Nephron (organoid): ENCODE measurements around the gene OPN1MW2.
"Not testable (repeated sequence)": the region's sequence is repeated elsewhere in the genome, so short reads cannot be mapped to it uniquely, and the experiment has no call there.

Source experiments
- H3K27ac Mint-ChIP-seq, 3 experiments: 2 replicates each; pipeline ENCODE4 v1.8.0; 2020; ENCODE audit warnings: mixed read lengths in 3 of 3, mild to moderate bottlenecking in 2 of 3, moderate library complexity in 1 of 3
- H3K27me3 Mint-ChIP-seq: 2 replicates; pipeline ENCODE4 v1.8.0; 2021; ENCODE audit warnings: low read depth, mild to moderate bottlenecking, moderate library complexity, mixed read lengths
- H3K36me3 Mint-ChIP-seq: 2 replicates; pipeline ENCODE4 v1.8.0; 2020; ENCODE audit warnings: low read depth, mixed read lengths
- H3K4me1 Mint-ChIP-seq: 2 replicates; pipeline ENCODE4 v1.8.0; 2020; ENCODE audit warnings: mixed read lengths
- H3K4me3 Mint-ChIP-seq, 3 experiments: 2 replicates each; pipeline ENCODE4 v1.8.0; 2020; ENCODE audit warnings: mild to moderate bottlenecking in 3 of 3, mixed read lengths in 3 of 3, moderate library complexity in 2 of 3
- H3K9me3 Mint-ChIP-seq: 2 replicates; pipeline ENCODE4 v1.8.0; 2020; ENCODE audit warnings: mixed read lengths

OPN1MW2 gene

GRCh38 chrX:154219456-154219855 is at the start of gene OPN1MW2:
OPN1MW2 (plus strand) TSS chrX:154219756; CDS start chrX:154219816, 60 bp downstream.
- H3K4me1 Mint-ChIP-seq, H3K27ac Mint-ChIP-seq, H3K36me3 Mint-ChIP-seq, H3K9me3 Mint-ChIP-seq, H3K27me3 Mint-ChIP-seq, H3K4me3 Mint-ChIP-seq: not testable (repeated sequence)

- H3K36me3 Mint-ChIP-seq, H3K9me3 Mint-ChIP-seq, H3K27me3 Mint-ChIP-seq, H3K27ac Mint-ChIP-seq, H3K4me1 Mint-ChIP-seq, H3K4me3 Mint-ChIP-seq: not testable (repeated sequence)
Observed at GRCh38 chrX:154172535-154172943, 47.0 kb upstream of the OPN1MW2 start.

GRCh38 chrX:154174356-154174755 is 45.2 kb upstream of the OPN1MW2 start:
- not testable (repeated sequence) for H3K27ac Mint-ChIP-seq, H3K9me3 Mint-ChIP-seq, H3K4me3 Mint-ChIP-seq, H3K4me1 Mint-ChIP-seq, H3K27me3 Mint-ChIP-seq, H3K36me3 Mint-ChIP-seq

GRCh38 chrX:154182296-154182695 is 37.3 kb upstream of the OPN1MW2 start, which contains the start of gene OPN1MW:
OPN1MW (plus strand) TSS chrX:154182596; CDS start chrX:154182678, 82 bp downstream.
- H3K27me3 Mint-ChIP-seq, H3K36me3 Mint-ChIP-seq, H3K9me3 Mint-ChIP-seq, H3K27ac Mint-ChIP-seq, H3K4me3 Mint-ChIP-seq, H3K4me1 Mint-ChIP-seq: not testable (repeated sequence)

GRCh38 chrX:154183794-154184193 is 35.8 kb upstream of the OPN1MW2 start:
- H3K4me3 Mint-ChIP-seq, H3K27ac Mint-ChIP-seq, H3K4me1 Mint-ChIP-seq, H3K36me3 Mint-ChIP-seq, H3K9me3 Mint-ChIP-seq, H3K27me3 Mint-ChIP-seq: not testable (repeated sequence)

- not testable (repeated sequence) for H3K27me3 Mint-ChIP-seq, H3K36me3 Mint-ChIP-seq, H3K4me1 Mint-ChIP-seq, H3K9me3 Mint-ChIP-seq, H3K4me3 Mint-ChIP-seq, H3K27ac Mint-ChIP-seq
Observed at GRCh38 chrX:154192846-154193245, 26.7 kb upstream of the OPN1MW2 start.

GRCh38 chrX:154194316-154194715 is 25.2 kb upstream of the OPN1MW2 start:
- not testable (repeated sequence) for H3K4me1 Mint-ChIP-seq, H3K27me3 Mint-ChIP-seq, H3K4me3 Mint-ChIP-seq, H3K36me3 Mint-ChIP-seq, H3K27ac Mint-ChIP-seq, H3K9me3 Mint-ChIP-seq

GRCh38 chrX:154196466-154196865 is 23.1 kb upstream of the OPN1MW2 start:
- H3K4me1 Mint-ChIP-seq, H3K36me3 Mint-ChIP-seq, H3K27ac Mint-ChIP-seq, H3K27me3 Mint-ChIP-seq, H3K9me3 Mint-ChIP-seq, H3K4me3 Mint-ChIP-seq: not testable (repeated sequence)

- not testable (repeated sequence) for H3K27me3 Mint-ChIP-seq, H3K4me1 Mint-ChIP-seq, H3K27ac Mint-ChIP-seq, H3K9me3 Mint-ChIP-seq, H3K4me3 Mint-ChIP-seq, H3K36me3 Mint-ChIP-seq
Observed at GRCh38 chrX:154209670-154210418, 9.7 kb upstream of the OPN1MW2 start.

GRCh38 chrX:154211057-154211456 is 8.5 kb upstream of the OPN1MW2 start:
- H3K4me1 Mint-ChIP-seq, H3K27me3 Mint-ChIP-seq, H3K9me3 Mint-ChIP-seq, H3K36me3 Mint-ChIP-seq, H3K4me3 Mint-ChIP-seq, H3K27ac Mint-ChIP-seq: not testable (repeated sequence)

GRCh38 chrX:154211499-154211898 is 8.1 kb upstream of the OPN1MW2 start:
- H3K27me3 Mint-ChIP-seq, H3K9me3 Mint-ChIP-seq, H3K27ac Mint-ChIP-seq, H3K4me1 Mint-ChIP-seq, H3K36me3 Mint-ChIP-seq, H3K4me3 Mint-ChIP-seq: not testable (repeated sequence)

- H3K36me3 Mint-ChIP-seq, H3K27me3 Mint-ChIP-seq, H3K4me1 Mint-ChIP-seq, H3K4me3 Mint-ChIP-seq, H3K27ac Mint-ChIP-seq, H3K9me3 Mint-ChIP-seq: not testable (repeated sequence)
Observed at GRCh38 chrX:154225292-154225691, 5.7 kb downstream of the OPN1MW2 start.

- not testable (repeated sequence) for H3K36me3 Mint-ChIP-seq, H3K9me3 Mint-ChIP-seq, H3K4me3 Mint-ChIP-seq, H3K27ac Mint-ChIP-seq, H3K4me1 Mint-ChIP-seq, H3K27me3 Mint-ChIP-seq
Observed at GRCh38 chrX:154226706-154227105, 7.2 kb downstream of the OPN1MW2 start.

GRCh38 chrX:154231443-154231842 is 11.9 kb downstream of the OPN1MW2 start:
- H3K36me3 Mint-ChIP-seq, H3K4me3 Mint-ChIP-seq, H3K4me1 Mint-ChIP-seq, H3K27ac Mint-ChIP-seq, H3K27me3 Mint-ChIP-seq, H3K9me3 Mint-ChIP-seq: not testable (repeated sequence)

GRCh38 chrX:154233620-154234019 is 14.1 kb downstream of the OPN1MW2 start:
- H3K27ac Mint-ChIP-seq, H3K4me3 Mint-ChIP-seq, H3K4me1 Mint-ChIP-seq, H3K27me3 Mint-ChIP-seq, H3K36me3 Mint-ChIP-seq, H3K9me3 Mint-ChIP-seq: not testable (repeated sequence)

GRCh38 chrX:154238939-154239559 is 19.5 kb downstream of the OPN1MW2 start:
- H3K9me3 Mint-ChIP-seq, H3K4me3 Mint-ChIP-seq, H3K4me1 Mint-ChIP-seq, H3K27me3 Mint-ChIP-seq, H3K27ac Mint-ChIP-seq, H3K36me3 Mint-ChIP-seq: not testable (repeated sequence)
